Stomach (tissue), 9 donors: ENCODE data around the gene FIZ1. TPM values are rescaled to one million over a fixed set of nuclear protein-coding genes. Genes with fewer than 3 reads are reported as not detected.

Source experiments
- DNase-seq, 2 donors: peaks; one replicate each; pipeline versions ENCODE4 v3.0.0 to v3.0.0-alpha.2; 2013 to 2019
- H3K27ac ChIP-seq, 5 donors: fragments of 200-600 bp in 4 of 5; sonication (generic) in 4 of 5; one replicate each; pipeline ENCODE4 v1.5.1; 2013 to 2019; ENCODE audit warnings: mild to moderate bottlenecking in 1 of 5, moderate library complexity in 1 of 5
- H3K27me3 ChIP-seq, 3 donors: fragments of 200-600 bp; sonication (generic); one replicate each; pipeline ENCODE4 v1.5.1; 2017 to 2019; ENCODE audit warnings: mixed run types in 1 of 3
- H3K36me3 ChIP-seq, 4 donors: fragments of 200-600 bp; sonication (generic); 1 replicate in 3 of 4; 2 replicates in 1 of 4; pipeline ENCODE4 v1.5.1; 2016 to 2019
- H3K4me1 ChIP-seq, 4 donors: fragments of 200-600 bp; sonication (generic); one replicate each; pipeline ENCODE4 v1.5.1; 2016 to 2019
- H3K4me3 ChIP-seq, 4 donors: fragments of 200-600 bp; sonication (generic) in 3 of 4; one replicate each; pipeline ENCODE4 v1.5.1; 2016 to 2019; ENCODE audit warnings: mild to moderate bottlenecking in 1 of 4
- H3K9me3 ChIP-seq, 4 donors: fragments of 200-600 bp; sonication (generic); one replicate each; pipeline ENCODE4 v1.5.1; 2016 to 2019
- CTCF ChIP-seq, 7 experiments: fragments of 450-650 bp in 4 of 7; fragments of 200-600 bp in 3 of 7; sonication (generic) in 3 of 7; IDR thresholded peaks; one replicate each; pipeline ENCODE4 v1.5.1; 2016 to 2019; ENCODE audit warnings: antibody characterized with exemption in 7 of 7, control low read depth in 2 of 7, mild to moderate bottlenecking in 1 of 7
- EP300 ChIP-seq: sonication (generic); formaldehyde crosslinking; IDR thresholded peaks from one replicate; pipeline ENCODE4 v1.6.1; 2017; ENCODE audit warnings: antibody characterized with exemption
- POLR2A ChIP-seq, 4 donors: fragments of 450-650 bp; IDR thresholded peaks; one replicate each; pipeline ENCODE4 v1.6.1; 2016; ENCODE audit warnings: antibody characterized with exemption in 4 of 4, control low read depth in 2 of 4, mild to moderate bottlenecking in 1 of 4, moderate library complexity in 1 of 4
- POLR2AphosphoS5 ChIP-seq, 3 donors: sonication (generic); formaldehyde crosslinking; IDR thresholded peaks; one replicate each; pipeline ENCODE4 v1.6.1; 2016; ENCODE audit warnings: antibody characterized with exemption in 3 of 3
- WGBS, 5 donors: extraction: QIAGEN DNeasy Blood & Tissue Kit in 3 of 5; methylation state at CpG; one replicate each; pipeline versions ENCODE4 v1.1.5 to v1.1.7; 2013 to 2018; 5-methylcytosine and 5-hydroxymethylcytosine counted together
- intact Hi-C: fragments of 100-400 bp; cut with DNase I; formaldehyde crosslinking; loops from one replicate; pipeline ENCODE4 v1.15.1; 2023; ENCODE audit warnings: low total_unique reads
- polyA plus RNA-seq, 3 donors: library from polyadenylated mRNA; stranded (reverse); fragments of 200-250 nt; gene quantifications; one replicate each; pipeline ENCODE4 v1.2.3, GENCODE V29; 2013
- total RNA-seq, 5 donors: library from RNA; depleted of rRNA; stranded (reverse); fragments of >200 nt; gene quantifications; one replicate each; pipeline versions ENCODE4 v1.1.0 to v1.2.3, GENCODE V29; 2014 to 2016
- donor health status: healthy with polysubstance abuse.
- donor health status: Bipolar disorder and iron deficiency.
- donor health status: healthy.

FIZ1 gene
- total and polyA plus RNA-seq, 8 donors: 4.0 to 16.8 (median 8.7) TPM; not detected in 1

- Histone ChIP-seq H3K9me3 (no peaks in the 10 kb centered on the region), H3K4me3 (peak overlapping the region in 3 of 4 donors; percentile 7 to 30 (median 21)), H3K4me1 (peaks cover 26 to 78% (median 52%) of the 10 kb centered on the region in 4 donors), H3K27me3 (peaks cover 0 to 52% (median 0%) of the 10 kb centered on the region in 3 donors), H3K27ac (peak overlapping the region; percentile 81 to 91 (median 88)), H3K36me3 (no peaks in the 10 kb centered on the region)
- WGBS, 5 donors: 15 to 28% (median 18%) methylated on average over 22 to 36 of the region's 36 CpGs
- TF ChIP-seq POLR2A (IDR thresholded peaks at IDR 0.05): no peak
- intact Hi-C loops: no loop called here
- peak; percentile 35 to 72 for DNase-seq
These were observed 49.6 kb downstream of the FIZ1 start for GRCh38 chr19:55549500-55550320.

GRCh38 chr19:55546822-55547614, 52.3 kb downstream of the FIZ1 start:
- Histone ChIP-seq H3K4me1 (peaks cover 26 to 53% (median 39%) of the 10 kb centered on the region in 4 donors), H3K9me3 (no peaks in the 10 kb centered on the region), H3K36me3 (no peaks in the 10 kb centered on the region), H3K27ac (peak overlapping the region; percentile 79 to 89 (median 88)), H3K4me3 (no peak overlapping the region), H3K27me3 (peaks cover 0 to 50% (median 0%) of the 10 kb centered on the region in 3 donors)
- intact Hi-C loops: no loop called here
- WGBS, 5 donors: 8 to 33% (median 15%) methylated on average over 7 to 17 of the region's 17 CpGs
- DNase-seq: peak; percentile 78 to 81
- TF ChIP-seq EP300: no peak
- TF ChIP-seq POLR2AphosphoS5 (IDR thresholded peaks at IDR 0.05): peak; percentile 48 to 64 (median 57)

GRCh38 chr19:55546011-55546410, 53.3 kb downstream of the FIZ1 start:
- intact Hi-C loops: no loop called here
- no peaks in the 10 kb centered on the region for H3K9me3 ChIP-seq
- WGBS, 5 donors: 61 to 72% (median 64%) methylated on average over 11 of the region's 11 CpGs
- H3K36me3 ChIP-seq: no peaks in the 10 kb centered on the region
- peaks cover 0 to 45% (median 0%) of the 10 kb centered on the region in 3 donors for H3K27me3 ChIP-seq
- H3K4me1 ChIP-seq: peaks cover 26 to 53% (median 39%) of the 10 kb centered on the region in 4 donors
- H3K4me3 ChIP-seq: no peak overlapping the region
- H3K27ac ChIP-seq: peak overlapping the region in 4 of 5 donors; percentile 81 to 89 (median 88)
- no peak for TF ChIP-seq POLR2A (IDR thresholded peaks at IDR 0.05)
- no peak for TF ChIP-seq CTCF (IDR thresholded peaks at IDR 0.05)
- no peak for TF ChIP-seq EP300
- TF ChIP-seq POLR2AphosphoS5 (IDR thresholded peaks at IDR 0.05): no peak
- DNase-seq: no peak

GRCh38 chr19:55545443-55545842, 53.9 kb downstream of the FIZ1 start, which contains the start of gene SBK3:
Gene SBK3 (minus strand): TSS chr19:55545543. CDS start chr19:55545543, 0 bp downstream.
- whole genome bisulfite sequencing, 5 donors: 87 to 93% (median 90%) methylated on average over 10 of the region's 10 CpGs
- intact Hi-C loops: no loop called here
- Histone ChIP-seq H3K4me1 (peaks cover 24 to 53% (median 39%) of the 10 kb centered on the region in 4 donors), H3K27ac (peak within 1 kb of the TSS in 4 of 5 donors; percentile 81 to 89 (median 88)), H3K9me3 (no peaks in the 10 kb centered on the region), H3K27me3 (peaks cover 0 to 45% (median 0%) of the 10 kb centered on the region in 3 donors), H3K36me3 (no peaks in the 10 kb centered on the region), H3K4me3 (no peak within 1 kb of the TSS)
- DNase-seq: no peak
- TF ChIP-seq POLR2A (IDR thresholded peaks at IDR 0.05) (no peak), CTCF (IDR thresholded peaks at IDR 0.05) (no peak), EP300 (no peak), POLR2AphosphoS5 (IDR thresholded peaks at IDR 0.05) (no peak)
